Body of pancreas (tissue), 4 donors: Measurements from ENCODE around the gene BBS7.

ENCODE experiments used
- POLR2A ChIP-seq, 3 donors: fragments of 450-650 bp; IDR thresholded peaks; one replicate each; pipeline ENCODE4 v1.6.1; 2016; ENCODE audit warnings: antibody characterized with exemption in 3 of 3, mild to moderate bottlenecking in 2 of 3
- TF ChIP-seq, protein P1 (sequence below), 7 experiments: fragments of 450-650 bp in 4 of 7; fragments of 200-600 bp in 3 of 7; sonication (generic) in 3 of 7; IDR thresholded peaks; one replicate each; pipeline ENCODE4 v1.5.1; 2016 to 2019; ENCODE audit warnings: antibody characterized with exemption in 7 of 7

DNA sequence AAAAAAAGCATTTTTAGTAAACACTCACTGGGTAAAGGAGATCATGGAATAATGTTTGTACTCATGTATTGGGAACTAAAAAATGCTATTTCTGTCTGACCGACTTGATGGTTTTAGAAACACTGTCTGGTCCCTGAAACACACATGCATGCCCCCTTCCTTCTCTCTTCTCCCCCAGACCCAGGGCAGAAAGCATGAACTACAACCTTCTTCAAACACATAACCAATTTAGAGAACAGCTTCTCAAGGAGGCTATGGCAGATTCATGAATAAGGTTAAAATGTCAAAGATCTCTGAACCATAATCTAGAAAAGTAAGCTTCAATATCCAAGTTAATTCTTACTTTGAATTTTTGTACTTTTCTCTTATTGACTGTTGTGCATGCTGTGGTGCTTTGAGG lies 52.6 kb downstream of the BBS7 start:
- TF ChIP-seq, protein P1, sequence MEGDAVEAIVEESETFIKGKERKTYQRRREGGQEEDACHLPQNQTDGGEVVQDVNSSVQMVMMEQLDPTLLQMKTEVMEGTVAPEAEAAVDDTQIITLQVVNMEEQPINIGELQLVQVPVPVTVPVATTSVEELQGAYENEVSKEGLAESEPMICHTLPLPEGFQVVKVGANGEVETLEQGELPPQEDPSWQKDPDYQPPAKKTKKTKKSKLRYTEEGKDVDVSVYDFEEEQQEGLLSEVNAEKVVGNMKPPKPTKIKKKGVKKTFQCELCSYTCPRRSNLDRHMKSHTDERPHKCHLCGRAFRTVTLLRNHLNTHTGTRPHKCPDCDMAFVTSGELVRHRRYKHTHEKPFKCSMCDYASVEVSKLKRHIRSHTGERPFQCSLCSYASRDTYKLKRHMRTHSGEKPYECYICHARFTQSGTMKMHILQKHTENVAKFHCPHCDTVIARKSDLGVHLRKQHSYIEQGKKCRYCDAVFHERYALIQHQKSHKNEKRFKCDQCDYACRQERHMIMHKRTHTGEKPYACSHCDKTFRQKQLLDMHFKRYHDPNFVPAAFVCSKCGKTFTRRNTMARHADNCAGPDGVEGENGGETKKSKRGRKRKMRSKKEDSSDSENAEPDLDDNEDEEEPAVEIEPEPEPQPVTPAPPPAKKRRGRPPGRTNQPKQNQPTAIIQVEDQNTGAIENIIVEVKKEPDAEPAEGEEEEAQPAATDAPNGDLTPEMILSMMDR (IDR thresholded peaks at IDR 0.05) = no peak
- TF ChIP-seq POLR2A (IDR thresholded peaks at IDR 0.05) = no peak
